Stimulated activated CD4-positive, alpha-beta T cell treated with anti-CD3 and anti-CD28 coated beads, Interleukin-4, amount 100 ng/mL, for 48 hours (primary cell): ENCODE results near the gene CIB2.

Experiments
- DNase-seq, 2 donors: peaks; one replicate each; pipeline ENCODE4 v3.0.0-alpha.2; 2020; ENCODE audit warnings: low read depth in 2 of 2

CIB2 gene

GRCh38 chr15:78107471-78107870, 23.8 kb downstream of the CIB2 start:
- no peak for DNase-seq

- no peak for DNase-seq
These were observed 25.6 kb downstream of the CIB2 start for GRCh38 chr15:78105476-78106241.

GRCh38 chr15:78104566-78105475, 26.4 kb downstream of the CIB2 start:
- DNase-seq: no peak

GRCh38 chr15:78104119-78104479, 27.1 kb downstream of the CIB2 start:
- DNase-seq: no peak

- DNase-seq: peak; percentile 26 to 50
These were observed 27.7 kb downstream of the CIB2 start for GRCh38 chr15:78103406-78104118.

GRCh38 chr15:78102741-78103140, 28.5 kb downstream of the CIB2 start:
- no peak for DNase-seq

- no peak for DNase-seq
These were observed 29.0 kb downstream of the CIB2 start for GRCh38 chr15:78102211-78102610.

GRCh38 chr15:78101423-78102105, 29.7 kb downstream of the CIB2 start:
- DNase-seq: no peak

- DNase-seq: no peak
These were observed 30.4 kb downstream of the CIB2 start for GRCh38 chr15:78100886-78101285.

- no peak for DNase-seq
These were observed 33.0 kb downstream of the CIB2 start for GRCh38 chr15:78098131-78098755.

- no peak for DNase-seq
These were observed 33.6 kb downstream of the CIB2 start for GRCh38 chr15:78097667-78098066.

- DNase-seq: no peak
These were observed 37.8 kb downstream of the CIB2 start for GRCh38 chr15:78093242-78094020.

- no peak for DNase-seq
These were observed 38.8 kb downstream of the CIB2 start, which contains the start of gene SH2D7 for GRCh38 chr15:78092261-78093041. SH2D7 (plus strand) TSS chr15:78092561; CDS start chr15:78092585, 24 bp downstream.

GRCh38 chr15:78090422-78091063, 40.7 kb downstream of the CIB2 start:
- no peak for DNase-seq

GRCh38 chr15:78088773-78089080, 42.5 kb downstream of the CIB2 start:
- DNase-seq: no peak

- no peak for DNase-seq
These were observed 43.1 kb downstream of the CIB2 start for GRCh38 chr15:78087951-78088772.

- no peak for DNase-seq
These were observed 45.3 kb downstream of the CIB2 start for GRCh38 chr15:78085928-78086327.

GRCh38 chr15:78084449-78084750, 46.8 kb downstream of the CIB2 start:
- DNase-seq: no peak
